ENCODE measurements around the gene OSTN. TPM values are rescaled to one million over a fixed set of nuclear protein-coding genes. Genes with fewer than 3 reads are reported as not detected.

The OSTN gene
- total RNA-seq, 1 donor from 2014 or later, result 0.36 TPM

DNA sequence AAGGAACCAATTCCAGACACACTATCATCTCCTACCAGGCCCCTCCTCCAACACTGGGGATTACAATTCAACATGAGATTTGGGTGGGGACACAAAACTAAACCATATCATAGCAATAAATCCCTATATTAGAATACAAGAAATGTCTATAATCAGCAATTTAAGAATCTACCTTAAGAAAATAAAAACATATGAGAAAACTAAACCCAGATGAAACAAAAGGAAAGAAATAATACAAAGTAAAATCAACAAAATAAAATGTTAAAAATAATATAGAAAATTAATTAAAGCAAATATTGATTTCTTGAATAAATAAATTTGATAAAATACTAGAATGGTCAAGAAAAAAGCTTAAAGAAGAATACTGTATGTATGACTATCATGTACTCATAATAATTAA is 6.1 kb upstream of the OSTN start:
- Histone ChIP-seq H3K27me3 (ENCODE audit: low read depth) (no peaks in the 10 kb centered on the region), H3K36me3 (no peaks in the 10 kb centered on the region), H3K9me3 (replicated peaks) (no peaks in the 10 kb centered on the region), H3K4me3 (no peak overlapping the region), H3K27ac (replicated peaks) (no peak overlapping the region), H3K4me1 (peaks cover 4% of the 10 kb centered on the region)
- intact Hi-C loops (cut with micrococcal nuclease), result no loop called here
- no peak for DNase-seq
- no peak for TF ChIP-seq CTCF (IDR thresholded peaks at IDR 0.05; ENCODE audit: borderline replicate concordance)

DNA sequence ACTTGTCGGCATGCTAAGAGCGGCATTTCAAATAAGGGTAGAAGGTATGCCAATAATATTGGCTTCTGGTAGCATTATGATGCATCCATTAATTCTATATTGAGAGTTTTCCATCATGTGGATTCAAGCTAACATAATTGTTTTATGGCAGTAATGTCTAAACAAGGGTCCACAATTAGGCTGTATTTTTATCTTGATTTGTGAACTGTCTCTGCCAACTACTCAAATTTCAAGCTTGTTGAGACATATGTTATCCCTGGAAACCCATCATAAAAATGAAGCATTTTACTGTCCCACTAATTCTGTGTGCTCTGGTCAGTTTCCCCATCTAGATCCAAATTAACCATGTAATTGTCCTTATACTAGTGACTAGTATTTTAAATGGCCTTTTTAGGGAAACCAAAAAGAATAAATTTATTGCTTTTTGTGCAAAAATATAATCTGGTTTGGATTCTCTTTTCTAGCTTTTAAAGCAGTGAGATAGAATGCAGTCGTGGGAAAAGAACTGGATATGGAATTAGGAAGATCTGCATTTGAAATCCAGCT is 1.2 kb upstream of the OSTN start:
- Histone ChIP-seq H3K36me3 (no peaks in the 10 kb centered on the region), H3K9me3 (replicated peaks) (no peaks in the 10 kb centered on the region), H3K27ac (replicated peaks) (no peak overlapping the region), H3K4me1 (peaks cover 5% of the 10 kb centered on the region), H3K4me3 (no peak overlapping the region), H3K27me3 (ENCODE audit: low read depth) (no peaks in the 10 kb centered on the region)
- no peak for TF ChIP-seq CTCF (IDR thresholded peaks at IDR 0.05; ENCODE audit: borderline replicate concordance)
- intact Hi-C loops (cut with micrococcal nuclease), result no loop called here
- DNase-seq, result no peak

GRCh38 chr3:191198480-191198879 is 561 bp upstream of the OSTN start:
- H3K27ac ChIP-seq (replicated peaks), result no peak overlapping the region

GRCh38 chr3:191210032-191210431 is 11.0 kb downstream of the OSTN start:
- no peak for TF ChIP-seq CTCF (IDR thresholded peaks at IDR 0.05; ENCODE audit: borderline replicate concordance)
- no peaks in the 10 kb centered on the region for H3K4me1 ChIP-seq
- intact Hi-C loops (cut with micrococcal nuclease), result no loop called here
- H3K36me3 ChIP-seq, result no peaks in the 10 kb centered on the region
- no peak overlapping the region for H3K4me3 ChIP-seq
- H3K27ac ChIP-seq (replicated peaks), result no peak overlapping the region
- no peaks in the 10 kb centered on the region for H3K9me3 ChIP-seq (replicated peaks)
- no peak for DNase-seq
- no peaks in the 10 kb centered on the region for H3K27me3 ChIP-seq (ENCODE audit: low read depth)

More at GRCh38 chr3:191198480-191198879, 561 bp upstream of the OSTN start:
- Histone ChIP-seq H3K9me3 (replicated peaks) (no peaks in the 10 kb centered on the region), H3K27me3 (ENCODE audit: low read depth) (no peaks in the 10 kb centered on the region), H3K4me1 (peaks cover 5% of the 10 kb centered on the region), H3K4me3 (no peak overlapping the region), H3K36me3 (no peaks in the 10 kb centered on the region)
- intact Hi-C loops (cut with micrococcal nuclease), result no loop called here
- no peak for DNase-seq
- TF ChIP-seq CTCF (IDR thresholded peaks at IDR 0.05; ENCODE audit: borderline replicate concordance), result no peak

DNA sequence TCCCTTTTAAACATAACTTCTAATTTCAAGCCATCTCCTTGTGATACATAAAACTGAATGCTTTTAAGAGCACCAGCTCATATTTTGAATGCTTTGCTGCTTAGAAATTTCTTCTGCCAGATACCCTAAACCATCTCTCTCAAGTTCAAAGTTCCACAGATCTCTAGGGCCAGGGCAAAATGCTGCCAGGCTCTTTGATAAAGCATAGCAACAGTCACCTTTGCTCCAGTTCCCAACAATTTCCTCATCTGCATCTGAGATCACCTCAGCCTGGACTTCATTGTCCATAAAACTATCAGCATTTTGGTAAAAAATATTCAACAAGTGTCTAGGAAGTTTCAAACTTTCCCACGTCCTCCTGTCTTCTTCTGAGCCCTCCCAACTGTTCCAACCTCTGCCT is 17.5 kb downstream of the OSTN start:
- TF ChIP-seq CTCF (IDR thresholded peaks at IDR 0.05; ENCODE audit: borderline replicate concordance), result no peak

More for the DNA sequence above, 17.5 kb downstream of the OSTN start:
- Histone ChIP-seq H3K27ac (replicated peaks) (no peak overlapping the region), H3K4me3 (no peak overlapping the region), H3K27me3 (ENCODE audit: low read depth) (no peaks in the 10 kb centered on the region), H3K4me1 (no peaks in the 10 kb centered on the region), H3K36me3 (no peaks in the 10 kb centered on the region), H3K9me3 (replicated peaks) (no peaks in the 10 kb centered on the region)
- DNase-seq, result no peak
- intact Hi-C loops (cut with micrococcal nuclease), result no loop called here

Measured in left ventricle myocardium inferior (tissue), 1 donor.